GM18907 (cell line): ENCODE data around the gene MOCOS.
A peak's percentile ranks its signal among the peaks of the same experiment; 100 is the strongest.

Experiments used
- ATAC-seq: cut with Tn5 transposase; IDR thresholded peaks from one replicate; pipeline ENCODE4 v1.9.1; 2021; ENCODE audit warnings: mild to moderate bottlenecking, moderate library complexity; ENCODE audit not compliant: unreplicated experiment

The MOCOS gene

GRCh38 chr18:36176711-36177110, 10.6 kb upstream of the MOCOS start:
- no peak for ATAC-seq

- no peak for ATAC-seq
Measured at GRCh38 chr18:36177913-36178312, 9.4 kb upstream of the MOCOS start.

GRCh38 chr18:36179562-36180355, 7.5 kb upstream of the MOCOS start:
- ATAC-seq, result no peak

GRCh38 chr18:36181441-36181840, 5.9 kb upstream of the MOCOS start:
- ATAC-seq, result no peak

- no peak for ATAC-seq
Measured at GRCh38 chr18:36181898-36182506, 5.3 kb upstream of the MOCOS start.

- no peak for ATAC-seq
Measured at GRCh38 chr18:36183033-36183432, 4.3 kb upstream of the MOCOS start.

GRCh38 chr18:36183987-36184386, 3.3 kb upstream of the MOCOS start:
- ATAC-seq, result no peak

- no peak for ATAC-seq
Measured at GRCh38 chr18:36185157-36185556, 2.1 kb upstream of the MOCOS start.

GRCh38 chr18:36185901-36186460, 1.3 kb upstream of the MOCOS start:
- no peak for ATAC-seq

- ATAC-seq, result peak; percentile 3
Measured at GRCh38 chr18:36186461-36187192, 670 bp upstream of the MOCOS start.

GRCh38 chr18:36187826-36188721, 777 bp downstream of the MOCOS start:
- peak; percentile 7 for ATAC-seq

GRCh38 chr18:36188916-36189315, 1.6 kb downstream of the MOCOS start:
- ATAC-seq, result no peak

GRCh38 chr18:36189486-36189885, 2.2 kb downstream of the MOCOS start:
- ATAC-seq, result no peak

- ATAC-seq, result no peak
Measured at GRCh38 chr18:36191286-36191685, 4.0 kb downstream of the MOCOS start.

- ATAC-seq, result no peak
Measured at GRCh38 chr18:36191711-36192110, 4.4 kb downstream of the MOCOS start.

GRCh38 chr18:36194600-36195315, 7.5 kb downstream of the MOCOS start:
- no peak for ATAC-seq

- ATAC-seq, result no peak
Measured at GRCh38 chr18:36195427-36196122, 8.3 kb downstream of the MOCOS start.

GRCh38 chr18:36196238-36196995, 9.1 kb downstream of the MOCOS start:
- ATAC-seq, result no peak
